Common myeloid progenitor, CD34-positive (primary cell): ENCODE results near the gene SASH1.
"Not testable (repeated sequence)": the region's sequence is repeated elsewhere in the genome, so short reads cannot be mapped to it uniquely, and the experiment has no call there.

Source experiments
- CTCF ChIA-PET: fragments of 350-600 bp; sonication (Branson Sonifier 250); formaldehyde crosslinking; loops from one replicate; lab custom pipeline; 2021; ENCODE audit warnings: antibody characterized with exemption; lab: Charles Lee
- POLR2A ChIA-PET: fragments of 350-600 bp; sonication (Branson Sonifier 250); formaldehyde crosslinking; loops from one replicate; lab custom pipeline; 2021; ENCODE audit warnings: antibody characterized with exemption; lab: Charles Lee
- DNase-seq, 3 donors: peaks; one replicate each; pipeline versions ENCODE4 v3.0.0 to v3.0.0-alpha.2; 2013
- H3K27ac ChIP-seq, 2 experiments: 1 replicate in 1 of 2; 2 replicates in 1 of 2; pipeline ENCODE4 v1.7.0; 2013; ENCODE audit warnings: inconsistent platforms in 2 of 2, low read length in 2 of 2, mild to moderate bottlenecking in 2 of 2, low read depth in 1 of 2, moderate library complexity in 1 of 2; ENCODE audit not compliant: severe bottlenecking in 2 of 2, insufficient read depth in 1 of 2, poor library complexity in 1 of 2
- H3K27me3 ChIP-seq, 5 experiments: replicated peaks in 2 of 5; 1 replicate in 3 of 5; 2 replicates in 2 of 5; pipeline versions ENCODE4 v1.6.1 to v1.7.0; 2013; ENCODE audit warnings: low read length in 4 of 5, mild to moderate bottlenecking in 2 of 5, moderate library complexity in 2 of 5, inconsistent platforms in 1 of 5; ENCODE audit not compliant: insufficient read depth in 5 of 5, control insufficient read depth in 4 of 5
- H3K36me3 ChIP-seq, 4 experiments: 1 replicate in 2 of 4; 2 replicates in 2 of 4; pipeline versions ENCODE4 v1.6.1 to v1.7.0; 2013; ENCODE audit warnings: low read length in 3 of 4, control low read depth in 1 of 4, mild to moderate bottlenecking in 1 of 4; ENCODE audit not compliant: control insufficient read depth in 4 of 4, insufficient read depth in 4 of 4
- H3K4me1 ChIP-seq, 4 experiments: 1 replicate in 3 of 4; 2 replicates in 1 of 4; pipeline versions ENCODE4 v1.6.1 to v1.7.1; 2013; ENCODE audit warnings: low read length in 3 of 4, mild to moderate bottlenecking in 3 of 4, control low read depth in 1 of 4, inconsistent platforms in 1 of 4, moderate library complexity in 1 of 4; ENCODE audit not compliant: control insufficient read depth in 4 of 4, insufficient read depth in 4 of 4; ENCODE audit errors: control extremely low read depth in 1 of 4
- H3K4me3 ChIP-seq, 7 experiments: 1 replicate in 4 of 7; 2 replicates in 3 of 7; pipeline versions ENCODE4 v1.5.1 to v1.7.0; 2013; ENCODE audit warnings: mild to moderate bottlenecking in 7 of 7, low read length in 6 of 7, moderate library complexity in 6 of 7, inconsistent platforms in 2 of 7, low read depth in 2 of 7, control low read depth in 1 of 7; ENCODE audit not compliant: insufficient read depth in 4 of 7, control insufficient read depth in 1 of 7; ENCODE audit errors: extremely low read depth in 1 of 7
- H3K9me3 ChIP-seq, 5 experiments: 1 replicate in 4 of 5; 2 replicates in 1 of 5; pipeline versions ENCODE4 v1.6.1 to v1.7.1; 2013; ENCODE audit warnings: low read length in 4 of 5, mild to moderate bottlenecking in 2 of 5, inconsistent platforms in 1 of 5, low read depth in 1 of 5, moderate library complexity in 1 of 5; ENCODE audit not compliant: control insufficient read depth in 4 of 5, insufficient read depth in 2 of 5; ENCODE audit errors: control extremely low read depth in 1 of 5
- WGBS: methylation state at CpG from one replicate; pipeline ENCODE4 v1.1.5; 2013; ENCODE audit not compliant: insufficient coverage; 5-methylcytosine and 5-hydroxymethylcytosine counted together

SASH1 gene

GRCh38 chr6:148578837-148579565 lies 236.4 kb downstream of the SASH1 start:
- Histone ChIP-seq H3K36me3 (no peaks in the 10 kb centered on the region), H3K27ac (no peak overlapping the region), H3K27me3 (no peaks in the 10 kb centered on the region), H3K4me3 (no peak overlapping the region), H3K4me1 (no peaks in the 10 kb centered on the region), H3K9me3 (peaks cover 0 to 3% (median 0%) of the 10 kb centered on the region in 5 experiments)
- ChIA-PET CTCF (interaction anchor here (0.6 to 3.9 kb wide), 26 partner anchors 8 to 938 kb away, joined by 3 to 35 read pairs (median 5); partner anchors contain the start of gene UST), POLR2A (no interaction called here)
- WGBS = 90% methylated on average over 2 of the region's 4 CpGs
- no peak for DNase-seq

DNA sequence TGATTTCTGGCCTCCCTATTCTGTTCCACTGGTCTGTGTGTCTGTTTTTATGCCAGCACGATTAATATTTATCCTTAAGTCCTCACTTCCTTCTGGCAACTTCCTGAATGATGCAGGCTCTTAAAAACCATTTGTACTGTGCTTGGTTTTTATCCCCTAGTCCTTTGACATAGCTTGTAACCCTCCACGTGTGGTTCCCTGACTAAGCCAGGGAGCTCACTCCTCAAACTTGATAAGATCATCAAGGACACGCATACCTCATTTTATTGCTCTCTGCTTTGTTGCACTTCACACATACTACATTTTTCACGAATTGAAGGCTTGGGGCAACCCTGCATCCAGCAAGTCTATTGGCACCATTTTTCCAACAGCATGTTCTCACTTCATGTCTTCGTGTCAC lies 237.8 kb downstream of the SASH1 start:
- CTCF ChIA-PET = interaction anchor here (1.1 to 1.7 kb wide), 2 partner anchors 10 to 179 kb away, joined by 4 to 5 read pairs; no protein-coding TSS in a partner anchor

DNA sequence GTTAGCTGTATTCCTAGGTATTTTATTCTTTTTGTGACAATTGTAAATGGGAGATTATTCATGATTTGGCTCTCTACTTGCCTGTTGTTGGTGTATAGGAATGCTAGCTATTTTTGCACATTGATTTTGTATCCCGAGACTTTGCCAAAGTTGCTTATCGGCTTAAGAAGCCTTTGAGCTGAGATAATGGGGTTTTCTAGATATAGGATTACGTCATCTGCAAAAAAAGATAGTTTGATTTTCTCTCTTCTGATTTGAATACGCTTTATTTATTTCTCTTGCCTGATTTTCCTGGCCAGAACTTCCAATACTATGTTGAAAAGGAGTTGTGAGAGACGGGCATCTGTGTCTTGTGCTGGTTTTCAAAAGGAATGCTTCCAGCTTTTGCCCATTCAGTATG lies 241.0 kb downstream of the SASH1 start:
- Histone ChIP-seq H3K36me3 (no peaks in the 10 kb centered on the region), H3K4me1 (no peaks in the 10 kb centered on the region), H3K27ac (no peak overlapping the region), H3K4me3 (no peak overlapping the region), H3K9me3 (peaks cover 0 to 29% (median 2%) of the 10 kb centered on the region in 5 experiments), H3K27me3 (no peaks in the 10 kb centered on the region)
- CTCF ChIA-PET = no interaction called here
- 100% methylated on average over 2 of the region's 5 CpGs for WGBS
- POLR2A ChIA-PET = no interaction called here
- DNase-seq = no peak

More for the DNA sequence above, 237.8 kb downstream of the SASH1 start:
- no peaks in the 10 kb centered on the region for H3K36me3 ChIP-seq
- peak in 2 of 3 donors; percentile 9 to 18 for DNase-seq
- WGBS = 44% methylated on average over 4 of the region's 5 CpGs
- H3K4me3 ChIP-seq = no peak overlapping the region
- no peak overlapping the region for H3K27ac ChIP-seq
- no peaks in the 10 kb centered on the region for H3K27me3 ChIP-seq
- POLR2A ChIA-PET = no interaction called here
- no peaks in the 10 kb centered on the region for H3K4me1 ChIP-seq
- H3K9me3 ChIP-seq = peaks cover 0 to 8% (median 0%) of the 10 kb centered on the region in 5 experiments

GRCh38 chr6:148585641-148586040 lies 243.0 kb downstream of the SASH1 start:
- not testable (repeated sequence) for H3K27ac ChIP-seq
- no CpG with 5 or more reads among the region's 1 CpG for WGBS

GRCh38 chr6:148590883-148591282 lies 248.2 kb downstream of the SASH1 start:
- no peak overlapping the region for H3K27ac ChIP-seq
- H3K4me3 ChIP-seq = no peak overlapping the region
- ChIA-PET POLR2A (no interaction called here), CTCF (no interaction called here)
- no peaks in the 10 kb centered on the region for H3K4me1 ChIP-seq
- no peaks in the 10 kb centered on the region for H3K36me3 ChIP-seq
- no peak for DNase-seq
- H3K27me3 ChIP-seq = no peaks in the 10 kb centered on the region
- WGBS = no CpG with 5 or more reads among the region's 6 CpGs
- peaks cover 0 to 29% (median 2%) of the 10 kb centered on the region in 5 experiments for H3K9me3 ChIP-seq

More at GRCh38 chr6:148585641-148586040, 243.0 kb downstream of the SASH1 start:
- CTCF ChIA-PET, H3K4me3 ChIP-seq, H3K36me3 ChIP-seq, DNase-seq, POLR2A ChIA-PET, H3K4me1 ChIP-seq, H3K27me3 ChIP-seq: not testable (repeated sequence)
- peaks cover 0 to 40% (median 2%) of the 10 kb centered on the region in 5 experiments for H3K9me3 ChIP-seq

GRCh38 chr6:148591656-148592055 lies 249.0 kb downstream of the SASH1 start:
- CTCF ChIA-PET = no interaction called here

GRCh38 chr6:148593130-148593812 lies 250.6 kb downstream of the SASH1 start:
- CTCF ChIA-PET = no interaction called here
- Histone ChIP-seq H3K36me3 (no peaks in the 10 kb centered on the region), H3K27ac (no peak overlapping the region), H3K4me3 (no peak overlapping the region), H3K4me1 (no peaks in the 10 kb centered on the region), H3K27me3 (no peaks in the 10 kb centered on the region), H3K9me3 (peaks cover 0 to 12% (median 0%) of the 10 kb centered on the region in 5 experiments)
- POLR2A ChIA-PET = no interaction called here
- 96% methylated on average over 10 of the region's 16 CpGs for WGBS
- no peak for DNase-seq

More at GRCh38 chr6:148591656-148592055, 249.0 kb downstream of the SASH1 start:
- no peak for DNase-seq
- Histone ChIP-seq H3K9me3 (peaks cover 0 to 21% (median 2%) of the 10 kb centered on the region in 5 experiments), H3K27ac (no peak overlapping the region), H3K27me3 (no peaks in the 10 kb centered on the region), H3K4me3 (no peak overlapping the region), H3K4me1 (no peaks in the 10 kb centered on the region), H3K36me3 (no peaks in the 10 kb centered on the region)
- POLR2A ChIA-PET = no interaction called here
